T-cell (primary cell): Measurements from ENCODE around the gene RNF150. TPM values are rescaled to one million over a fixed set of nuclear protein-coding genes. Genes with fewer than 3 reads are reported as not detected.
"Not testable (repeated sequence)": the region's sequence is repeated elsewhere in the genome, so short reads cannot be mapped to it uniquely, and the experiment has no call there.

Experiments
- ATAC-seq, 4 experiments: fragments of 200-7000 bp in 3 of 4; fragments of 150-1000 bp in 1 of 4; cut with Tn5 transposase; replicated peaks in 1 of 4; 1 replicate in 3 of 4; 2 replicates in 1 of 4; pipeline ENCODE4 v1.10.0; 2021; ENCODE audit warnings: moderate library complexity in 3 of 4, mild to moderate bottlenecking in 2 of 4, moderate number of reproducible peaks in 1 of 4
- CTCF ChIA-PET, 2 donors: fragments of 300-600 bp; sonication (Branson Sonifier 250); formaldehyde crosslinking; loops; one replicate each; lab custom pipeline; 2022; ENCODE audit warnings: antibody characterized with exemption in 2 of 2; lab: Charles Lee
- POLR2A ChIA-PET, 2 donors: fragments of 300-600 bp; sonication (Branson Sonifier 250); formaldehyde crosslinking; loops; one replicate each; lab custom pipeline; 2022; ENCODE audit warnings: antibody characterized with exemption in 2 of 2; lab: Charles Lee
- DNase-seq, 35 experiments: peaks; one replicate each; pipeline versions ENCODE4 v3.0.0 to v3.0.0-alpha.2; 2013 to 2023
- H3K27ac ChIP-seq: one replicate; pipeline ENCODE4 v1.5.1; 2013; ENCODE audit warnings: low read length
- H3K27me3 ChIP-seq, 2 experiments: replicated peaks in 1 of 2; 1 replicate in 1 of 2; 2 replicates in 1 of 2; pipeline versions ENCODE4 v1.6.1 to v1.7.0; 2013; ENCODE audit warnings: low read length in 1 of 2, mixed read lengths in 1 of 2; ENCODE audit not compliant: control insufficient read depth in 2 of 2, insufficient read depth in 2 of 2; ENCODE audit errors: extremely low read depth in 1 of 2
- H3K36me3 ChIP-seq, 2 donors: 1 replicate in 1 of 2; 2 replicates in 1 of 2; pipeline versions ENCODE4 v1.6.1 to v1.7.0; 2013; ENCODE audit warnings: low read length in 1 of 2; ENCODE audit not compliant: control insufficient read depth in 2 of 2, insufficient read depth in 1 of 2; ENCODE audit errors: extremely low read depth in 1 of 2
- H3K4me1 ChIP-seq, 2 experiments: 1 replicate in 1 of 2; 2 replicates in 1 of 2; pipeline versions ENCODE4 v1.6.1 to v1.7.0; 2013; ENCODE audit warnings: low read length in 2 of 2, mixed read lengths in 1 of 2; ENCODE audit not compliant: insufficient read depth in 2 of 2, control insufficient read depth in 1 of 2; ENCODE audit errors: extremely low read depth in 1 of 2
- H3K4me3 ChIP-seq, 2 donors: 1 replicate in 1 of 2; 2 replicates in 1 of 2; pipeline versions ENCODE4 v1.5.1 to v1.7.0; 2013; ENCODE audit warnings: mild to moderate bottlenecking in 2 of 2, low read length in 1 of 2, moderate library complexity in 1 of 2; ENCODE audit not compliant: control insufficient read depth in 1 of 2; ENCODE audit errors: extremely low read depth in 1 of 2
- H3K9me3 ChIP-seq: 2 replicates; pipeline ENCODE4 v1.7.0; 2013
- H3K27ac Mint-ChIP-seq, 2 donors: one replicate each; pipeline ENCODE4 v1.8.0; 2020 to 2021; ENCODE audit warnings: mild to moderate bottlenecking in 2 of 2, mixed read lengths in 2 of 2
- H3K27me3 Mint-ChIP-seq, 2 donors: one replicate each; pipeline ENCODE4 v1.8.0; 2021 to 2022; ENCODE audit warnings: mixed read lengths in 2 of 2
- H3K36me3 Mint-ChIP-seq: one replicate; pipeline ENCODE4 v1.8.0; 2021; ENCODE audit warnings: mixed read lengths
- H3K4me1 Mint-ChIP-seq, 3 donors: one replicate each; pipeline ENCODE4 v1.8.0; 2020 to 2022; ENCODE audit warnings: mixed read lengths in 3 of 3, mild to moderate bottlenecking in 1 of 3
- H3K4me3 Mint-ChIP-seq, 3 donors: one replicate each; pipeline ENCODE4 v1.8.0; 2020 to 2022; ENCODE audit warnings: mild to moderate bottlenecking in 3 of 3, mixed read lengths in 3 of 3, moderate library complexity in 3 of 3
- H3K9me3 Mint-ChIP-seq, 3 donors: one replicate each; pipeline ENCODE4 v1.8.0; 2020 to 2022; ENCODE audit warnings: mixed read lengths in 3 of 3
- WGBS: methylation state at CpG from one replicate; pipeline ENCODE4 v1.1.5; 2013; ENCODE audit warnings: missing lambda C conversion rate; ENCODE audit not compliant: insufficient coverage; 5-methylcytosine and 5-hydroxymethylcytosine counted together
- total RNA-seq, 35 experiments: library from RNA in 6 of 35; stranded (reverse) in 6 of 35; fragments of 120-200 nt in 1 of 35; gene quantifications; one replicate each; pipeline versions ENCODE4 v1.2.1 to v1.2.4 and lab custom pipeline; 2013 to 2026

The RNF150 gene
- total RNA-seq, 5 donors from 2014 or later (not counting 1 experiment from before 2014, with no cell fraction given) = 0.09 to 0.35 (median 0.30) TPM; not detected in 2

DNA sequence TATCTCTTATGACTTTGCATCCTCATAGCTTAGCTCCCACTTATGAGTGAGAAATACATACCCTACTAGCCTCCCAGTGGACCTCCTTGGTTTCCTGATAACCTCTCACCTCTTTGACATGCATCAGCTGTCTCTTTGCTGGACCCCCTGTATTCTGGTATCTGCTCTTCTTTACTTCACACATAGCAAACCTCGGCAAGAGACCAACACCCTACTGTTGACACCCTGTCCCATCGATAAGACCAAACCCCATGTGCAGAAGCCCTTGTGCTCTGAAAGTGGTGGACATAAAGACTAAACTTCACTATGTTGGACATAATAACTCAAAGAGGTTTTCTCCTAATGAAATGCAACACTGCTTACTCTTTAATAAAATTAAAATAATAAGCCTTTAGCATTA, 75.7 kb downstream of the RNF150 start:
- H3K27ac ChIP-seq = no peak overlapping the region
- no peaks in the 10 kb centered on the region for H3K27me3 ChIP-seq
- Mint-ChIP-seq H3K27ac (no peak overlapping the region), H3K9me3 (no peaks in the 10 kb centered on the region), H3K4me3 (no peak overlapping the region), H3K27me3 (peaks cover 3 to 5% of the 10 kb centered on the region in 2 donors), H3K36me3 (no peaks in the 10 kb centered on the region), H3K4me1 (no peaks in the 10 kb centered on the region)
- ATAC-seq (no peak), DNase-seq (no peak)
- ChIA-PET POLR2A (no interaction called here), CTCF (no interaction called here)
- WGBS = 100% methylated on average over 1 of the region's 2 CpGs
- no peak overlapping the region for H3K4me3 ChIP-seq
- no peaks in the 10 kb centered on the region for H3K36me3 ChIP-seq
- no peaks in the 10 kb centered on the region for H3K4me1 ChIP-seq
- no peaks in the 10 kb centered on the region for H3K9me3 ChIP-seq

DNA sequence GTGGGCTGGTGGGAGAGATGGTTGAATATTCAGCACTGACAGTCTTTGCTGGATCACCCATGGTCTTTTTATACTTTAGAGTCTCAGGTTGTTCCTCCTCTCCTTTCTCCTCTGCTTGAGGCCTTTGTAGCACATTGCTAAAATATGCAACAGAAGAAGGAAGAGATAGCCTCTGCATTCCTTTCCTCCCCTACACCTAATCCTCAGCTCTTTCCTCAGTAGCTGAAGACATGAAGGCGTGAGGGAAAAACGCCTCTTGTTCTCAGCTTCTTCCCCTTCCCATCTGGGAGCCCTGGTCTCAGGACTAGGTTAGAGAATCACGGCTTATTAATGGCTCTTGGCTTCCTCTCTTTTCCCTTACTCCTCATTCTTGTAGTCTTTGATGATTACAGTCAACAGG, 76.8 kb downstream of the RNF150 start:
- no peak overlapping the region for H3K27ac ChIP-seq
- no peaks in the 10 kb centered on the region for H3K36me3 ChIP-seq
- H3K27ac Mint-ChIP-seq = no peak overlapping the region
- no peak overlapping the region for H3K4me3 ChIP-seq
- ChIA-PET CTCF (no interaction called here), POLR2A (interaction anchor here in 1 of 2 donors (0.6 kb wide), 1 partner anchor 118 kb away, joined by 3 read pairs; no protein-coding TSS in a partner anchor)
- no CpG with 5 or more reads among the region's 3 CpGs for WGBS
- no peaks in the 10 kb centered on the region for H3K4me1 Mint-ChIP-seq
- H3K36me3 Mint-ChIP-seq = no peaks in the 10 kb centered on the region
- no peaks in the 10 kb centered on the region for H3K27me3 ChIP-seq
- H3K27me3 Mint-ChIP-seq = peaks cover 3 to 5% of the 10 kb centered on the region in 2 donors
- ATAC-seq (no peak), DNase-seq (no peak)
- no peak overlapping the region for H3K4me3 Mint-ChIP-seq
- peaks cover 0 to 6% (median 0%) of the 10 kb centered on the region in 3 donors for H3K9me3 Mint-ChIP-seq
- H3K9me3 ChIP-seq = no peaks in the 10 kb centered on the region
- H3K4me1 ChIP-seq = no peaks in the 10 kb centered on the region

DNA sequence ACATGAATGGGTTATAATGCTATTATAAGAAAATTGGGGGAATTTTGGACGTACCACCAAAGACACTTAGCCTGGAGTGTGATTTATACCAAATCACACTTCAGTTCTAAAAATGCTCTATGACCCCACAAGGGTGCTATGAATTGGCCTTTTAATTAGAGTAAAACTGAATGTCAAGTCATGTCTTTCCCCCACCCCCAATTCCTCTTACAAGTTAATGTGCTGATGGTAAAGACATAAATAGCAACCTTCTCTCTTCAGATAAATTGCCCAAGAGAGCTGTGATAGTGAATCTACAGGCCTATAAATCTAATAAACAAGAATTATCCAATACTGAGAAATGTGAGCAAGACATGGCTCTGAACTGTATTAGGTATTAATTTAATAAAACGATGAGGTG, 78.8 kb downstream of the RNF150 start:
- Mint-ChIP-seq H3K4me1 (no peaks in the 10 kb centered on the region), H3K27me3 (peaks cover 0 to 5% of the 10 kb centered on the region in 2 donors), H3K4me3 (no peak overlapping the region), H3K27ac (no peak overlapping the region), H3K36me3 (no peaks in the 10 kb centered on the region), H3K9me3 (peaks cover 0 to 14% (median 0%) of the 10 kb centered on the region in 3 donors)
- Histone ChIP-seq H3K27me3 (no peaks in the 10 kb centered on the region), H3K4me1 (no peaks in the 10 kb centered on the region), H3K36me3 (no peaks in the 10 kb centered on the region), H3K9me3 (no peaks in the 10 kb centered on the region), H3K4me3 (no peak overlapping the region), H3K27ac (no peak overlapping the region)
- no peak for DNase-seq
- CTCF ChIA-PET = no interaction called here
- ATAC-seq = no peak
- POLR2A ChIA-PET = no interaction called here
- no CpG with 5 or more reads among the region's 2 CpGs for WGBS

DNA sequence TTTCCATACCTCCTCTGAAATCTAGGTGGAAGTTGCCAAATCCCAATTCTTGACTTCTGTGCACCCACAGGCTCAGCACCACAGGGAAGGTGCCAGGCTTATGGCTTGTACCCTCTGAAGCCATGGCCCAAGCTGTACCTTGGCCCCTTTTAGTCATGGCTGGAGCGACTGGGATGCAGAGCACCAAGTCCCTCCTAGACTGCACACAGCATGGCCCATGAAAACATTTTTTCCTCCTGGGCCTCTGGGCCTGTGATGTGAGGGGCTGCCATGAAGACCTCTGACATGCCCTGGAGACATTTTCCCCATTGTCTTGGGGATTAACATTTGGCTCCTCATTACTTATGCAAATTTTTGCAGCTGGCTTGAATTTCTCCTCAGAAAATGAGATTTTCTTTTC, 82.3 kb downstream of the RNF150 start:
- POLR2A ChIA-PET, H3K27ac Mint-ChIP-seq, H3K4me1 ChIP-seq, H3K36me3 Mint-ChIP-seq, H3K9me3 ChIP-seq, DNase-seq, H3K36me3 ChIP-seq, H3K4me3 Mint-ChIP-seq, H3K27ac ChIP-seq, H3K27me3 Mint-ChIP-seq, CTCF ChIA-PET, H3K4me1 Mint-ChIP-seq, ATAC-seq, H3K27me3 ChIP-seq, H3K4me3 ChIP-seq: not testable (repeated sequence)
- no CpG with 5 or more reads among the region's 1 CpG for WGBS
- peaks cover 0 to 14% (median 0%) of the 10 kb centered on the region in 3 donors for H3K9me3 Mint-ChIP-seq

DNA sequence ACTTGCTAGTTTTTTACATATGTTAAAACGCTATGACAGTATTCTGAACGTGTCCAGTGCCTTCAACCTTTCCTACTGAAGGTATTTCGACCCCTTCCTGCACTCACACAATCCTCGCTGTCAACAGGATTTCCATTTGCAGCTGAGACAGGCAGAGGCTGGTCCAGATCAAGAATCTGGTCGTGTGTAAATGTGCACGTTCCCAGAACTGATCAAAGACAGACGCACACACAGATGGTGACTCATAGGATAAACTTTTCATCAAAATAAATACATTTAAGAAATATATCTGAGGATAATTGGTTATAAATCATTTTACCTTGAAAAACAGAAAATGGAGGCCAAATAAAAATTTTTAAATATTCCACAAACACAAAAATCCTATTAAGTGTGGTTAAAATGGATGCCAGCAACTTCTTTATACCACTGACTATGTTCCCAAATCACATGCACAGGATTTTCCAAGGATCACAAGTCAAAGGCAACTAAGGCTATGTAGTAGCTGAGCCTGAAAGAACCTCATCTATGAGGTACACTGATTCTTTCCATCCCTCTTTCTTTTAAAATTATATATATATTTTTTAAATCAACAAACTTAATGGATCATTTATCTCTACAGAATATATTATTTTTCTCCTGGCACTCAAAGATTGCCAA, 85.9 kb downstream of the RNF150 start:
- H3K27ac Mint-ChIP-seq = no peak overlapping the region
- H3K4me1 ChIP-seq = no peaks in the 10 kb centered on the region
- no peak overlapping the region for H3K4me3 ChIP-seq
- POLR2A ChIA-PET = no interaction called here
- ATAC-seq (no peak), DNase-seq (no peak)
- WGBS = 69% methylated on average over 4 of the region's 7 CpGs
- no peaks in the 10 kb centered on the region for H3K27me3 ChIP-seq
- no peaks in the 10 kb centered on the region for H3K36me3 ChIP-seq
- H3K27me3 Mint-ChIP-seq = peaks cover 0 to 5% of the 10 kb centered on the region in 2 donors
- no peak overlapping the region for H3K4me3 Mint-ChIP-seq
- H3K9me3 ChIP-seq = no peaks in the 10 kb centered on the region
- no peaks in the 10 kb centered on the region for H3K36me3 Mint-ChIP-seq
- no peak overlapping the region for H3K27ac ChIP-seq
- no peaks in the 10 kb centered on the region for H3K4me1 Mint-ChIP-seq
- CTCF ChIA-PET = no interaction called here
- peaks cover 0 to 14% (median 0%) of the 10 kb centered on the region in 3 donors for H3K9me3 Mint-ChIP-seq

DNA sequence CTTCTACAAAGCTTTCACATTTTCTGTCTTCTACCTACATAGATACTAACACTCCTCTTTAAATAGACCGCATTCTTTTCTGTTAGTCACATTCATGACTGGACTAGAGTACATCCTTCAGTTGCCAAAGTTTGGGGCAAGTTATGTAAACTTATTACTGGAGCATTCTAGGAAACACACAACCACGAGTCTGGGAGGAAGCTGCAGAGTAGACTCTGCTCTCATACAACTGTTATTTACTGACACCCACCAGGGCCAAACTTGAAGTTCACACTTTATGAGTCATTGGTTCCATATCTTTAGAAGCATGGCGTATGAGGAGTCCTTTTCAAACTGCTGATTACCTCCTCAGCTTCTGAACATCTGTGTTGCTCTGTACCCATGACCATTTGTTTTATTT, 87.0 kb downstream of the RNF150 start:
- whole genome bisulfite sequencing = no CpG with 5 or more reads among the region's 3 CpGs
- ChIA-PET POLR2A (no interaction called here), CTCF (no interaction called here)
- H3K36me3 ChIP-seq = no peaks in the 10 kb centered on the region
- no peak overlapping the region for H3K27ac ChIP-seq
- no peak overlapping the region for H3K4me3 ChIP-seq
- H3K4me1 ChIP-seq = no peaks in the 10 kb centered on the region
- H3K27me3 Mint-ChIP-seq = peaks cover 0 to 5% of the 10 kb centered on the region in 2 donors
- H3K4me1 Mint-ChIP-seq = no peaks in the 10 kb centered on the region
- no peaks in the 10 kb centered on the region for H3K36me3 Mint-ChIP-seq
- no peak overlapping the region for H3K4me3 Mint-ChIP-seq
- no peak overlapping the region for H3K27ac Mint-ChIP-seq
- peaks cover 0 to 7% (median 0%) of the 10 kb centered on the region in 3 donors for H3K9me3 Mint-ChIP-seq
- no peaks in the 10 kb centered on the region for H3K9me3 ChIP-seq
- ATAC-seq (no peak), DNase-seq (no peak)
- H3K27me3 ChIP-seq = no peaks in the 10 kb centered on the region
